Measurements from ENCODE around the gene SMARCAD1.

SMARCAD1 gene

DNA sequence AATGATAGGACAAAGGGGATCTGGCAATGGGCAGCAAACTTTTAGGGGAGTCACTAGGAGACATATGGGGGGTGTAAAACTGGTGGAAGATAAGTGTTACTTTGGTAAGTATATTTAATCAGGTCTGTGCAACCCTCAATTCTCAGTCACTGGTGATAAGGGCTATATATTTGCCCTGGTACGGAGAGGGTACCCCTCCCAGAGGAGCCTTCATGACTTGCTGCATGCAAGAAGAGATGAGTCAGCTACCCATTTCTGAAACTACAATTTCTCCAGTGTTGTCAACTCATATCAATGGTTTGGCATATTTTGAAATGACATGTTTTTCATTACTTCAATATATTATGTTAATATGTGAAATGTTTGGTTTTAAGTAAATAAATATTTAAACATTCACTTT lies 14.3 kb downstream of the SMARCAD1 start:
- in situ Hi-C loops (cut with MboI; ENCODE audit: low sequenced_read_pairs, unreplicated experiment): no loop called here
- no peak for DNase-seq (ENCODE audit: low spot score)
- TF ChIP-seq, protein P1, sequence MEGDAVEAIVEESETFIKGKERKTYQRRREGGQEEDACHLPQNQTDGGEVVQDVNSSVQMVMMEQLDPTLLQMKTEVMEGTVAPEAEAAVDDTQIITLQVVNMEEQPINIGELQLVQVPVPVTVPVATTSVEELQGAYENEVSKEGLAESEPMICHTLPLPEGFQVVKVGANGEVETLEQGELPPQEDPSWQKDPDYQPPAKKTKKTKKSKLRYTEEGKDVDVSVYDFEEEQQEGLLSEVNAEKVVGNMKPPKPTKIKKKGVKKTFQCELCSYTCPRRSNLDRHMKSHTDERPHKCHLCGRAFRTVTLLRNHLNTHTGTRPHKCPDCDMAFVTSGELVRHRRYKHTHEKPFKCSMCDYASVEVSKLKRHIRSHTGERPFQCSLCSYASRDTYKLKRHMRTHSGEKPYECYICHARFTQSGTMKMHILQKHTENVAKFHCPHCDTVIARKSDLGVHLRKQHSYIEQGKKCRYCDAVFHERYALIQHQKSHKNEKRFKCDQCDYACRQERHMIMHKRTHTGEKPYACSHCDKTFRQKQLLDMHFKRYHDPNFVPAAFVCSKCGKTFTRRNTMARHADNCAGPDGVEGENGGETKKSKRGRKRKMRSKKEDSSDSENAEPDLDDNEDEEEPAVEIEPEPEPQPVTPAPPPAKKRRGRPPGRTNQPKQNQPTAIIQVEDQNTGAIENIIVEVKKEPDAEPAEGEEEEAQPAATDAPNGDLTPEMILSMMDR (IDR thresholded peaks at IDR 0.05; ENCODE audit: borderline replicate concordance, control extremely low read depth, extremely low read depth, insufficient read depth, missing control alignments): no peak

DNA sequence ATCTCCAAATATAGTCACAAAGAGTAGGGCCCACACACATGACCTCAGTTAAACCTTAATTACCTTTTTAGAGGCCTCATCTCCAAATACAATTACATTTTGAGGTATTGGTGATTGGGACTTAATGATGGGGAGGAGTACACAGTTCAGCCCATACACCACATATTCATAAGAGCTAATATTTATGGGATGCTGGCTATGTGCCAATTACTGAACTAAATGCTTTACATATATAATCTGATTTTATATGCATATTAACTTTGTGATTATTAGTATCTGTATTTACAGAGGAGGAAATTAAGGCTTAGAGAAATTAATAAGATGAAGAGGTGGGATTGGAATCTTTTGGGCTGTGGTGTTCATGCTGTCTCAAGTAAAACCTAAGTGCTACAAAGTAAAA lies 17.8 kb downstream of the SMARCAD1 start:
- in situ Hi-C loops (cut with MboI; ENCODE audit: low sequenced_read_pairs, unreplicated experiment): no loop called here
- TF ChIP-seq, protein P1 (IDR thresholded peaks at IDR 0.05; ENCODE audit: borderline replicate concordance, control extremely low read depth, extremely low read depth, insufficient read depth, missing control alignments): no peak
- no peak for DNase-seq (ENCODE audit: low spot score)

DNA sequence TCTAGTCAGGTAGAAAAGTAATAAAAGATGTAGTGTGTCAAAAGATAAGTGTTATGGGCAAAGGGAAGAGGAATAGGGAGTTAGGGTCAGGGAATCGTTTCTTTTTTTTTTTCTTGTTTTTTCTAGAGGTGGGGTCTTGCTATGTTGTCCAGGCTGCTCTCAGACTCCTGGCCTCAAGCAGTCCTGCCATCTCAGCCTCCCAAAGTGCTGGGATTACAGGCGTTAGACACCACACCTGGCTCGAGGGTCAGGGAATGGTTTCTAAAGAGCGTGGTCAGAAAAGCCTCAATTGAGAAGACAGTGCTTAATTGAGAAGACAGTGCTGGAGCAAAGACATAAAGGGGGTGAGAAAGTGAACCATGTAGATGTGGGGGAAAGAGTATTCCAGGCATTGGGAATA lies 19.1 kb downstream of the SMARCAD1 start:
- DNase-seq (ENCODE audit: low spot score): no peak
- in situ Hi-C loops (cut with MboI; ENCODE audit: low sequenced_read_pairs, unreplicated experiment): no loop called here
- TF ChIP-seq, protein P1 (IDR thresholded peaks at IDR 0.05; ENCODE audit: borderline replicate concordance, control extremely low read depth, extremely low read depth, insufficient read depth, missing control alignments): no peak

DNA sequence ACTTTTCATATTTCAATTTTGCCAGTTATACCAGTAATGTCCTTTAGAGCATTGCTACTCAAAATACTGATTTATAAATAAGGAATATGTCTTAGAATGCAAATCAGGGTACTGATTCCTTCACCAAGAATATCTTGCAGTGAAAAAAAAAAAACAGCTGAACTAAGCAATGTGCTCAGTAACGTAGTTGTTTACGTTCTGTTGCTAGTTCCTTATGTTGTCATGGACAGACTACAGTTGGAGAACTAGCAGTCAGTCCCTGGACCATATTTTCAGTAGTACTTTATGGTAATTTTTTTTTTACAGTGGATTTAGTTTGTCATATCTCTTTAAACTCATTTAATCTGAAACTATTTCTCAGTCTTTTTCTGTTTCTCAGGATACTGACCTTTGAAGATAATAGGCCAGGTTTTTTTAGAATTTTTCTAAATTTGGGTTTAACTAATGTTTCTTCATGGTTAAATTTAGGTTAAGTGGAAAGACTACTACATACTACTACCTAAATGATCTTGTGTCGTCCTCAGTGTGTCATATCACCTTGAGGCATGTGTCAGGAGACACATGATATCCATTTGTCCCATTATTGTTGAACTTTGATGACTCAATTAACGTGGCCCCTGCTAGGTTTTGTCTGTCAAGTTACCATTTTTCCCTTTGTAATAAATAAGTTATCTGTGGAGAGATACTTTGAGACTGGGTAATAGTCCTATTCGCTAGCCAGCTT lies 21.0 kb downstream of the SMARCAD1 start:
- TF ChIP-seq, protein P1 (IDR thresholded peaks at IDR 0.05; ENCODE audit: borderline replicate concordance, control extremely low read depth, extremely low read depth, insufficient read depth, missing control alignments): no peak
- DNase-seq (ENCODE audit: low spot score): no peak
- in situ Hi-C loops (cut with MboI; ENCODE audit: low sequenced_read_pairs, unreplicated experiment): no loop called here

DNA sequence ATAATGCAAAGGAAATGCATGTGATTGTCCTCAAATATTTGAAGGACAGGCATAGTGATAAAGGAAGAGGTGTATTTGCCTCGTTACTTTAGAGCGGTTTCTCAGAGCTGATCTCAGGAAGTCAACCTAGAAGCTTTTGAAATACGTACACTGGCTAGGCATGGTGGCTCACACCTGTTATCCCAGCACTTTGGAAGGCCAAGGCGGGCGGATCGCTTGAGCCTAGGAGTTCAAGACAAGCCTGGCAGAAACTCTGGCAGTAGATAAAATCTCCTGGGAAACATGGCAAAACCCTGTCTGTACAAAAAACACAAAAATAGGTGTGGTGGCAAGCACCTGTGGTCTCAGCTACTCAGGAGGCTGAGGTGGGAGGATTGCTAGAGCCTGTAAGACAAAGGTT lies 24.9 kb downstream of the SMARCAD1 start:
- in situ Hi-C loops (cut with MboI; ENCODE audit: low sequenced_read_pairs, unreplicated experiment): no loop called here
- TF ChIP-seq, protein P1 (IDR thresholded peaks at IDR 0.05; ENCODE audit: borderline replicate concordance, control extremely low read depth, extremely low read depth, insufficient read depth, missing control alignments): no peak
- no peak for DNase-seq (ENCODE audit: low spot score)

DNA sequence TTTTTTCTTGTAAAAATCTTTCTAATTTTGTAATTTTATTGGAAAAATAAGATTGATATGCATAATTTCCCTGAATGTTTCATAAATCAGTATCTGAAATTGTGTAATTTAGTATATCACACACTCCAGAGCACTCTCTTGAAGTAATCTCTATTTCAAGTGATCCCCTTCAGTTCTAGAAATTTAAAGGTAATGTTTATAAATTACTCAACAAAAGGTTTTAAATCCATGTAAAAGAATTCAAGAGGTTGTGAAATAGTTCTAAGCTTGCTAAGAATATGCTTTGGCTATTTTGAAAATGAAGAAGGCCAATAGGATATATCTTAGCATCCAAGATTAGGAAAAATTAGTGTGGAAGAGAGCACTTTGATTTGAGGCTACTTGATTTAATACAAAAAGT lies 28.2 kb downstream of the SMARCAD1 start:
- in situ Hi-C loops (cut with MboI; ENCODE audit: low sequenced_read_pairs, unreplicated experiment): no loop called here
- TF ChIP-seq, protein P1 (IDR thresholded peaks at IDR 0.05; ENCODE audit: borderline replicate concordance, control extremely low read depth, extremely low read depth, insufficient read depth, missing control alignments): no peak
- DNase-seq (ENCODE audit: low spot score): no peak
